ENCODE measurements around the gene OR6S1.

- TF ChIP-seq CTCF (IDR thresholded peaks at IDR 0.05) (peak; percentile 49), EZH2phosphoT487 (IDR thresholded peaks at IDR 0.05; ENCODE audit: borderline replicate concordance, low read depth) (no peak), PBX3 (IDR thresholded peaks at IDR 0.05) (no peak), RAD21 (IDR thresholded peaks at IDR 0.05; ENCODE audit: low read length) (no peak; the same call in 1 of the 2 replicates), TCF12 (IDR thresholded peaks at IDR 0.05) (no peak), ZBTB33 (IDR thresholded peaks at IDR 0.05; ENCODE audit: borderline replicate concordance, low read depth) (no peak), ELF1 (IDR thresholded peaks at IDR 0.05) (no peak), EP300 (IDR thresholded peaks at IDR 0.05; ENCODE audit: borderline replicate concordance in 1 of 2, low read depth in 1 of 2, low read length in 1 of 2) (no peak), MAX (IDR thresholded peaks at IDR 0.05; ENCODE audit: low read depth) (no peak)
These were observed 21.7 kb upstream of the OR6S1 start for GRCh38 chr14:20662968-20663732.
